ENCODE measurements around the gene ZBTB40. TPM values are rescaled to one million over a fixed set of nuclear protein-coding genes. Genes with fewer than 3 reads are reported as not detected.
A peak's percentile ranks its signal among the peaks of the same experiment; 100 is the strongest.

The ZBTB40 gene
- total RNA-seq, 1 experiment from 2014 or later, result 16.3 TPM

GRCh38 chr1:22406722-22407495 lies 44.7 kb upstream of the ZBTB40 start:
- H3K79me2 ChIP-seq (ENCODE audit: insufficient read depth, low read length), result no peaks in the 10 kb centered on the region
- H3K79me1 ChIP-seq (ENCODE audit: insufficient read depth, low read depth, low read length, poor library complexity, severe bottlenecking), result no peaks in the 10 kb centered on the region
- H3K4me1 Mint-ChIP-seq, result peaks cover 5 to 7% of the 10 kb centered on the region in 2 experiments; a peak in 3 of 4 replicates
- no peak overlapping the region for H4K8ac ChIP-seq (replicated peaks; ENCODE audit: insufficient read length, low read depth, low read length)
- H3K9me3 Mint-ChIP-seq, result peaks cover 4 to 5% of the 10 kb centered on the region in 2 experiments; a peak in 2 of 5 replicates
- no peak overlapping the region for H3K18ac ChIP-seq (ENCODE audit: insufficient read length, low read depth, low read length)
- H3K27ac ChIP-seq (ENCODE audit: insufficient read length, low read depth, low read length), result no peak overlapping the region
- TF ChIP-seq CTCF (conservative IDR thresholded peaks at IDR 0.05), result no peak
- no peak overlapping the region for H3K9ac ChIP-seq (ENCODE audit: extremely low read depth, insufficient read length, low read length)
- no peaks in the 10 kb centered on the region for H4K20me1 ChIP-seq (ENCODE audit: control insufficient read depth, insufficient read depth, insufficient read length)
- H4K91ac ChIP-seq (ENCODE audit: insufficient read length, low read depth, low read length), result no peak overlapping the region
- no peak overlapping the region for H3K4me3 Mint-ChIP-seq
- H3K4ac ChIP-seq (ENCODE audit: low read depth, low read length), result no peak overlapping the region
- H2BK20ac ChIP-seq (ENCODE audit: low read depth, low read length, poor library complexity, severe bottlenecking), result no peak overlapping the region
- no peak overlapping the region for H3K23ac ChIP-seq (ENCODE audit: insufficient read length, low read depth, low read length)
- no peak for DNase-seq
- no peak overlapping the region for H3T11ph ChIP-seq (ENCODE audit: low read length)
- no peak overlapping the region for H4K5ac ChIP-seq (ENCODE audit: insufficient read length, low read depth, low read length)
- no peak overlapping the region; the same call in 1 of the 2 replicates for H3K14ac ChIP-seq (ENCODE audit: insufficient read depth, low read length)
- WGBS (ENCODE audit: extremely low coverage, insufficient read length, low lambda C conversion rate), result no CpG with 5 or more reads among the region's 13 CpGs
- no peak overlapping the region for H3K4me2 ChIP-seq (ENCODE audit: insufficient read depth, insufficient read length, low read length)
- no peak overlapping the region for H2BK15ac ChIP-seq (ENCODE audit: low read depth, low read length)
- H2AK5ac ChIP-seq (ENCODE audit: insufficient read length, low read length), result no peak overlapping the region
- H3K27me3 ChIP-seq (ENCODE audit: insufficient read depth, low read length), result no peaks in the 10 kb centered on the region
- no peaks in the 10 kb centered on the region for H3K9me3 ChIP-seq (ENCODE audit: control insufficient read depth, low read depth, low read length)
- H3K27me3 Mint-ChIP-seq (ENCODE audit: low read depth), result no peaks in the 10 kb centered on the region
- no peak overlapping the region for H2BK12ac ChIP-seq (ENCODE audit: insufficient read length, low read depth, low read length)
- no peaks in the 10 kb centered on the region for H3K4me1 ChIP-seq (ENCODE audit: insufficient read depth, low read length)
- H3K23me2 ChIP-seq (ENCODE audit: insufficient read length, low read depth, low read length, poor library complexity, severe bottlenecking), result no peaks in the 10 kb centered on the region
- peaks cover 0 to 4% (median 3%) of the 10 kb centered on the region in 3 experiments; a peak in 2 of 7 replicates for H3K36me3 Mint-ChIP-seq (ENCODE audit: insufficient read depth in 1 of 3, low read depth in 3 of 3)
- peak overlapping the region in 1 of 3 experiments; percentile 2; a peak in 1 of 7 replicates for H3K27ac Mint-ChIP-seq
- no peak overlapping the region for H2BK5ac ChIP-seq (ENCODE audit: insufficient read length, low read length)
- no peak overlapping the region for H3K56ac ChIP-seq (ENCODE audit: insufficient read length, low read depth, low read length)
- no peak overlapping the region for H2BK120ac ChIP-seq (ENCODE audit: low read depth, low read length, poor library complexity, severe bottlenecking)
- no peak overlapping the region for H2AFZ ChIP-seq (ENCODE audit: low read length)
